Measurements from ENCODE around the gene AXIN2.
"Not testable (repeated sequence)": the region's sequence is repeated elsewhere in the genome, so short reads cannot be mapped to it uniquely, and the experiment has no call there.

The AXIN2 gene

DNA sequence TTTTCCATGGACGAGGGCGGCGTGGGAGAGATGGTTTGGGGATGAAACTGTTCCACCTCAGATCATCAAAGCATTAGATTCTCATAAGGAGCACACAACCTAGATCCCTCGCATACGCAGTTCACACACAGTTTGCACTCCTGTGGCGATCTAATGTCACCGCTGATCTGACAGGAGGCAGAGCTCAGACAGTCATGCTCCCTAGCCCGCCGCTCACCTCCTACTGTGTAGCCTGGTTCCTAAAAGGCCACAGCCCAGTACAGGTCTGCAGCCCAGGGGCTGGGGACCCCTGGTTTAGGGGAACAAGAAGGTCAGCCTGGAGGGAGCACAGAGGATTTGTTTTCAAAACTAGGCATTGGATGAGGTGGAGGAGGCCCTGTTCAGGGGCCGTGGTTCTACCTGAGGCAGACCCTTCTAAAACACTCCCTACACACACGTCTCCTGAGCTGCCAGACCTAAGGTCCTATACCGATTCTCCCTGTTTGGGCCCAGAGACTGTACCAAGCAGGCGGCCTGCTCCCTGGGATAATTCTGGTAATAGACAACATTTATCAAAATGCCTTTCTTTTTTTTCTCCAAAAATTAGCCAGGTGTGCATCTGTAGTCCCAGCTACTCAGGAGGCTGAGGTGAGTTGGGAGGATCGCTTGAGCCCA is 38.6 kb downstream of the AXIN2 start:
- DNase-seq (ENCODE audit: low read depth) = no peak

DNA sequence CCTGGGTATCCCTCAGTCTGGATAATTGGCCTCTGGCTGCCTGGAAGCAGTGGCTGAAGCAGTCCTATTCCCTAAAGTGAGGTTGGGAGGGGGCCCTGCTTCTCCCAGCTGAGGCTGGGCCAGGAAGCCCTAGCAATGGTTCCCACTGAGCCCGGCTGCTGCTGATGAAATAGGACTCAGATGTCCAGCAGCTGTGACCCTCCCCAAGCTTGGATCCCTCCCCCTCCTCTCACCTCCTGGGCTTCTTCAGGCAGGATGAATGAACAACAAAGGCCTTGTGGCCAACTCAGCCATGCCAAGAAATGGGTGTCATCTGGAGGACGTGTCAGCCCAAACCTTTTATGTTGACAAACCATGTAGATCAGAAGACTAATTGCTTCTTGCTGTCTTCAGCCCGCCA is 42.0 kb downstream of the AXIN2 start:
- DNase-seq (ENCODE audit: low read depth) = no peak

DNA sequence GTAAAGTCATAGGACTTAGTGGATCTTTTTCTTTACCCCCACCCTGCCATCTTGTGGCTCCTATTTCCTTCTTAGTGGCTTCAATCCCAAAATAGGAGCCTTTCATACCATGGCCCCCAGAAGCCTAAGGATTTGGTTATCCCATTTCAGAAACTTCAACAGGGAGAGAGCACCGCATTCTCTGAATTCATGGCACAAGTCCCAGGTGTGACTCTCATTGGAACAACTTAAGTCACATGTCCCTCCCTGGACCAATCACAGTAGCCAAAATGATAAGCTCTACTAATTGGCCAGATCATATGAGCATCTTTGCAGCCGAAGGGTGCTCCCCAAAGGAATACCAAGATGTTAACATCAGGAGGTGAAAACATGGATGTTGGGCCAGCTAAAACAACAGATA is 43.2 kb downstream of the AXIN2 start:
- peak; percentile 14 for DNase-seq (ENCODE audit: low read depth)

- DNase-seq (ENCODE audit: low read depth) = peak; percentile 38
These were observed 45.2 kb downstream of the AXIN2 start for GRCh38 chr17:65515959-65516948.

DNA sequence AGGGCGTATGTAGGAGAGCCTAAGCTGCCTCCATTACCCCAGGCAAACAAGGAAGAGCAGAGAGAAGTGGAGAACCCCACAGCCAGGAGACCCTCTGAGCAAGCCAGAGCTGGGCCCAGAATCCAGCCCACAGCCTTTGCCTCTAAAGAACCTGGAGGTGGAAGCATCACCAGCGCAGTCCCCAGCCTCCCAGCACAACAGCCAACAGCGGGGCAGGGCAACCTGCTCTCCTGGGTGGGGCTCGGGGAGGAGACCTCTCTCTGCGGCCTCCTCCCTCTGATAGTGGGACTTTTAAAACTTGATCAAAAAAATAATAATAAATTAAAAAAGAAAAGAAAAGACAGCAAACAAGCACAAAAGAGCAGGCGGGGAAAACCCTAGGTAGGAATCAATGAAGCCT is 45.9 kb downstream of the AXIN2 start:
- DNase-seq (ENCODE audit: low read depth) = no peak

GRCh38 chr17:65514541-65514940 is 46.9 kb downstream of the AXIN2 start:
- DNase-seq (ENCODE audit: low read depth) = no peak

DNA sequence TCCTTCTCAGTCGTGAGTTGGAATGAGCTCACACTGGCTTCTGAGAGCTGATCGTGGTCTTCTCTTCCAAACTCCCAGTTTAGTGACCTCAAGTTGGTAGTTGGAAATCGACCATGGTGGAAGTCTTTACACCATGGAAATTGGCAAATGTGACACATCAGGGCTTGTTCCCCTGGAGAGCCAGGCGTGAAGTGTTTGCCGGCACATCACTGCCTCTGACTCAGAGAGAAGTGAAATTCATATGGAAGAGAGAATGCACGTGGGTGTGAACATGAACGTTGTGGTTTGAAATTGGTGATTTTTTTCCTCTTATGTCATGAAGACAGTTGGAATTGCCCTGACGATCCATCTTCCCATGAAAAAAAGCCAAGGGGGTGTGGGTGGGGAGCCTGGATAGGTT is 47.4 kb downstream of the AXIN2 start:
- DNase-seq (ENCODE audit: low read depth) = peak; percentile 66

DNA sequence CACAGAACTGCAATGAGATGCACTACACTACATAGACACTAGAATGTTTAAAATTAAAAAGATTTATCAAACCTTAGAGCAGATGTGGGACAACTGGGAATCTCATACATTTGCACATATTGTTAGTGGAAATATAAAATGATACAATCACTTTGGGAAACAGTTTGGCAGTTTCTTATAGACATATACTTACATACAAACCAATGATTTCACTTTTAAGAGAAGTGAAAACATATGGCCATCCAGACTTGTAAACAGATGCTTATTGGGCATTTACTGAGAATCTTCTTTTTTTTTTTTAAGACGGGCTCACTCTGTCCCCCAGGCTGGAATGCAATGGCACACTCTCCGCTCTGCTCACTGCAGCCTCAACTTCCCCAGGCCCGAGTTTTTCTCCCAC is 50.1 kb downstream of the AXIN2 start:
- no peak for DNase-seq (ENCODE audit: low read depth)

- DNase-seq (ENCODE audit: low read depth) = no peak
These were observed 52.4 kb downstream of the AXIN2 start for GRCh38 chr17:65509032-65509431.

- not testable (repeated sequence) for DNase-seq (ENCODE audit: low read depth)
These were observed 56.8 kb downstream of the AXIN2 start for GRCh38 chr17:65504673-65505072.

- DNase-seq (ENCODE audit: low read depth) = no peak
These were observed 57.3 kb downstream of the AXIN2 start for GRCh38 chr17:65504141-65504540.

GRCh38 chr17:65503557-65503956 is 57.9 kb downstream of the AXIN2 start:
- no peak for DNase-seq (ENCODE audit: low read depth)

DNA sequence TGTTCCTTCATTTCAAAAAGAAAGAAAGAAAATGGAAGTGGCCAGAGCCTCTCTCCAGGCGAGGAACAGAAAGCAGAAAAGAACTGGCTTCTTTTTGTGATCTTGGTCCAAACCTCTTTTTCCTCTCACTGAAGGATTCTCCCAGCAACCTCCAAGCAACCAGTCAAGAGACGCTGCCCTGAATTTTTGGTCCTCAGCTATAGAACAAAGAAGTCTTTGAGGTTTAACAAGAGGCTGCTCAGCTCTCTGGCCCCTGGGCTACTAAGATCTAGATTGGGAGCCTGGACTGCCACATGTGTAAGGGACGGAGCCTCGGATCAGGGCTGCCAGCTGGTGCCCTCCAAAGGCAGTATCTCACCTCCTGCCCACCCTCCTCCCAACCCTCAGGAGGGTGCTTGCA is 62.6 kb downstream of the AXIN2 start:
- DNase-seq (ENCODE audit: low read depth) = no peak

DNA sequence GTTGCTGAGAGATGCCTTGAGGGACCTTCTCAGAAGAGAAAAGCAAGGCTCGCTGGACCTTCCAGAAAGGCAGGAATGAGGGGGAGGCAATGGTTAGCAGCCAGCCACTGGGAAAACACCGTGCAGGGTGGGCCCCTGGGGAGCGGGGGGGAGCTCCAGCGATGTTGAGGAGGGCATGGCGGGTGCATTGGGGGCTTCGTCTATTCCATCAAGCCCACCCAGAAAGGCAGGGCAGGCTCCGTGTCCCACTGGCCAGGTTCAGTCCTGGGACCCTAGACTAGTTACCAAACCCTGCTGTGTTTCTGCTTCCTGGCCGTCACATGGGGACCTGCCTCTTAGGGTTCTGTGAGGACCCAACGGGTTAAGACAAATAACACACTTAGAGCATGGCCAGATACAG is 64.6 kb downstream of the AXIN2 start:
- DNase-seq (ENCODE audit: low read depth) = no peak

GRCh38 chr17:65495122-65496055 is 66.1 kb downstream of the AXIN2 start:
- peak; percentile 4 for DNase-seq (ENCODE audit: low read depth)

GRCh38 chr17:65489413-65490155 is 71.9 kb downstream of the AXIN2 start:
- no peak for DNase-seq (ENCODE audit: low read depth)

DNA sequence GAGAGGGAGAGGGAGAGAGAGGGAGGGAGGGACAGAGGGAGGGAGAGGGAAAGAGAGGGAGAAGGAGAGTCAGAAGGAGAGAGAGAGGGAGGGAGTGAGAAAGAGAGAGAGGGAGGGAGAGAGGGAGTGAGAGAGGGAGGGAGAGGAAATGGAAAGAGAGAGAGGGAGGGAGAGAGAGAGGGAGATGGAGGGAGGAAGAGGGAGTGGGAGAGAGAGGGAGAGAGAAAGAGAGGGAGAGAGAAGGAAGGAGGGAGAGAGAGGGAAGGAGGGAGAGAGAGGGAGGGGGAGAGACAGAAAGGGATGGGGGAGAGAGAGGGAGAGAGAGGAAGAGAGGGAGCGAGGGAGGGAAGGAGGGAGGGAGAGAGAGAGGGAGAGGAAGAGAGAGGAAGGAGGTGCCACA is 72.8 kb downstream of the AXIN2 start:
- DNase-seq (ENCODE audit: low read depth) = no peak

DNA sequence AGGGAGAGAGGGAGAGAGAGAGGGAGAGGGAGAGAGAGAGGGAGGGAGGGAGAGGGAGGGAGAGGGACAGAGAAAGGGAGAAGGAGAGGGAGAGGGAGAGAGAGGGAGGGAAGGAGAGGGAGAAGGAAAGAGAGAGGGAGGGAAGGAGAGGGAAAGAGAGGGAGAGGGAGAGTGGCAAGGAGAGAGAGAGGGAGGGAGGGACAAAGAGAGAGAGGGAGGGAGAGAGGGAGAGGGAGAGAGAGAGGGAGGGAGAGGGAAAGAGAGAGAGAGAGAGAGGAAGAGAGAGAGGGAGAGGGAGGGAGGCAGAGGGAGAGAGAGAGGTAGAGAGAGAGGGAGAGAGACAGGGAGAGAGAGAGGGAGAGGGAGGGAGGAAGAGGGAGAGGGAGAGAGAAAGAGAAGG is 73.5 kb downstream of the AXIN2 start:
- DNase-seq (ENCODE audit: low read depth) = no peak

GRCh38 chr17:65487161-65487560 is 74.3 kb downstream of the AXIN2 start:
- no peak for DNase-seq (ENCODE audit: low read depth)

GRCh38 chr17:65485388-65486299 is 75.8 kb downstream of the AXIN2 start:
- DNase-seq (ENCODE audit: low read depth) = no peak
